Measurements from ENCODE around the gene CCDC157. TPM values are rescaled to one million over a fixed set of nuclear protein-coding genes. Genes with fewer than 3 reads are reported as not detected.

Gene CCDC157
- total RNA-seq, 4 donors from 2014 or later = 0.41 to 1.4 (median 1.1) TPM

DNA sequence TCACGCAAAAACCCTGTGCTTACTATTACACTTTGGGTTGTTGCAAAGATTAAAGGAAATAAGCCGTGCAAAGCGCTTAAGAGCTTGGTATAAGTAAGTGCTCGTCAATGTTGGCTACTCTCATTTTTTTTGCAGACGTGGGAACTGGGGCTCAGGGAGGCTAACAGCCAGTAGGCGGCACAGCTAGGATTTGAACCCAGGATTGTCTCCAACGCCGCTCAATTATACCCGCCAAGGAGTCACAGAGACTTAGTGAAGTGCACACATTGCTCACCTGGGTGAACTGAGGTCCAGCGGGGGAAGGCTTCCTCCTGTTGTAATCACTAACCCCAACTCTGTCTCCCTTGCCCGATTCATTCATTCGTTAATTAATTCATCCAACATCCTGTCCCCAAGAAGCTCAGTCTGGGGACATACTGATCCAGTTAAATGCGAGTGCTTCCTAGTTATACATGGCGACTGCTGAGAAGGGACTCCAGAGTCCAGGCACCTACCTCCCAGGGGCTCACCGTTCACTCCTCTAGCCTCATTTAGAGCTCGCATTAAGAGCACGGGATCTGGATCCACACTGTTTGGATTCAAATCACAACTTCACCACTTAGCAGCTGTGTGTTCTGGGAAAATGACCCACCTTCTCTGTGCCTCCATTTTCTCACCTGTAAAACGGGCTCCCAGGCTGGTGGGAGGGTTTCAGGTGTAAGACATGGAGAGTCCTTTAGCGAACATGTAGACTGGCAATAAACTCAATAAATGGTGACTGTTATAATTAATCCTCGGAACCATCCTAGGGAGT is 67.9 kb downstream of the CCDC157 start:
- in situ Hi-C loops (cut with MboI; ENCODE audit: low sequenced_read_pairs in 4 of 4) = no loop called here

DNA sequence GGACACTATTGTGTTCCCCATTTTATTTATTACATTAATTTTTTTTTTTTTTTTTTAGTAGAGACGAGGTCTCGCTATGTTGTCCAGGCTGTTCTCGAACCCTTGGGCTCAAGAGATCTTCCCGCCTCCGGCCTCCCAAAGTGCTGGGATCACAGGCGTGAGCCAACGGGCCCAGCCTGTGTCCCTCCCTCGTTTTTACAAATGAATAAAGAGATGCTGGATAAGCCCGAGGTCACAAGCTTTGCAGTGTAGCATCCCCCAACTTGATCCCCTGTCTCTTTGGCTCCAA is 68.5 kb downstream of the CCDC157 start:
- peaks cover 31 to 32% of the 10 kb centered on the region in 2 donors for H3K4me1 ChIP-seq
- no peaks in the 10 kb centered on the region for H3K27me3 ChIP-seq
- H3K36me3 ChIP-seq = no peaks in the 10 kb centered on the region
- intact Hi-C loops (cut with DNase I; ENCODE audit: low total_unique reads) (loop anchor here (10.0 kb wide), 1 partner anchor 270 kb away; the partner anchor contains the start of gene OSBP2), in situ Hi-C loops (cut with MboI; ENCODE audit: low sequenced_read_pairs in 4 of 4) (no loop called here)
- TF ChIP-seq POLR2A (IDR thresholded peaks at IDR 0.05) = no peak
- TF ChIP-seq, protein P1, sequence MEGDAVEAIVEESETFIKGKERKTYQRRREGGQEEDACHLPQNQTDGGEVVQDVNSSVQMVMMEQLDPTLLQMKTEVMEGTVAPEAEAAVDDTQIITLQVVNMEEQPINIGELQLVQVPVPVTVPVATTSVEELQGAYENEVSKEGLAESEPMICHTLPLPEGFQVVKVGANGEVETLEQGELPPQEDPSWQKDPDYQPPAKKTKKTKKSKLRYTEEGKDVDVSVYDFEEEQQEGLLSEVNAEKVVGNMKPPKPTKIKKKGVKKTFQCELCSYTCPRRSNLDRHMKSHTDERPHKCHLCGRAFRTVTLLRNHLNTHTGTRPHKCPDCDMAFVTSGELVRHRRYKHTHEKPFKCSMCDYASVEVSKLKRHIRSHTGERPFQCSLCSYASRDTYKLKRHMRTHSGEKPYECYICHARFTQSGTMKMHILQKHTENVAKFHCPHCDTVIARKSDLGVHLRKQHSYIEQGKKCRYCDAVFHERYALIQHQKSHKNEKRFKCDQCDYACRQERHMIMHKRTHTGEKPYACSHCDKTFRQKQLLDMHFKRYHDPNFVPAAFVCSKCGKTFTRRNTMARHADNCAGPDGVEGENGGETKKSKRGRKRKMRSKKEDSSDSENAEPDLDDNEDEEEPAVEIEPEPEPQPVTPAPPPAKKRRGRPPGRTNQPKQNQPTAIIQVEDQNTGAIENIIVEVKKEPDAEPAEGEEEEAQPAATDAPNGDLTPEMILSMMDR (IDR thresholded peaks at IDR 0.05 in 4 of 5, conservative IDR thresholded peaks at IDR 0.05 in 1 of 5) = no peak
- no peak for DNase-seq
- H3K9me3 ChIP-seq = no peaks in the 10 kb centered on the region
- no peak for ATAC-seq
- H3K27ac ChIP-seq = peak overlapping the region; percentile 43 to 99 (median 90)
- H3K4me3 ChIP-seq = peak overlapping the region; percentile 56 to 96 (median 68)

More for the DNA sequence above, 67.9 kb downstream of the CCDC157 start:
- no peak for DNase-seq
- intact Hi-C loops (cut with DNase I; ENCODE audit: low total_unique reads) = loop anchor here (1.0 to 10.0 kb wide), 5 partner anchors 68 to 1518 kb away; partner anchors contain the start of genes CASTOR1, EWSR1, OSBP2 and RHBDD3
- Histone ChIP-seq H3K27me3 (no peaks in the 10 kb centered on the region), H3K36me3 (peaks cover 0 to under 1% of the 10 kb centered on the region in 2 donors), H3K4me3 (peak overlapping the region; percentile 60 to 96 (median 78)), H3K9me3 (no peaks in the 10 kb centered on the region), H3K4me1 (peaks cover 31 to 32% of the 10 kb centered on the region in 2 donors), H3K27ac (peak overlapping the region; percentile 92 to 100 (median 99))
- ATAC-seq = no peak
- TF ChIP-seq POLR2A (IDR thresholded peaks at IDR 0.05) = no peak
- TF ChIP-seq, protein P1 (IDR thresholded peaks at IDR 0.05 in 4 of 5, conservative IDR thresholded peaks at IDR 0.05 in 1 of 5) = no peak

DNA sequence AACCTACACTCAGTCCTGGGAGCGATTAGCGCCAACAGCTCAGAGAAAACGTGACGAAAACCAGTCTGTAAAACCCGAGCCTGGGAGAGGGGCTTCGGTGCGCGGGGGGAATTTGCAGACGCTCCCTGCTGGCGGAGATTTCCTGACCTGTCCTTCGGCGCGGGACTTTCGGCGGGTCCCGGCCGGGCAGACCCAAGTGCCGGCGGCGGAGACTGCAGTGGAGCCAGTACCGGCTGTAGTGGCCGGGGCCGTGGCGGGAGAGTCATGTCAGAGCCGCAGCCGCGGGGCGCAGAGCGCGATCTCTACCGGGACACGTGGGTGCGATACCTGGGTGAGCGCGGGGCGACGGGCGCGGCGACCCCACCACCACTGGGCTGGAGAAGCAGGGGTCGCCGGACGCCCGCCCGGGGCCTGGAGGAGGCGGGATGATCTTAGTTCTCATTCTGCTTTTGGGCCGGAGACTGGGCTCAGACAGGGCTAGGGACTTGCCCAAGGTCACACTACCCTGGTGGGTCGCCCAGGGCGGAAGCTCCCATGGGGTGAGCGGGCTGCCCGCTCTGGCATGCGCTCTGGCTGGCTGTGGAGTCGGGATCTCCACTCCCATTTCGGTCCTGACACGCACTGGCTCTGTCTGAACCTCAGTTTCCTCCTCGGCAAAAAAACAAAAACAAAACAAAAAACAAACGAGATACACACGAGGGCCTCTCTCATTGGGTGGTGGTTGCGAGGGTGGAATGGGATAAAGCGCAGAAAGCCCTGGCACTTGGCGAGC is 69.0 kb downstream of the CCDC157 start, which contains the start of gene MTFP1:
TSS of gene MTFP1 (plus strand) at position 153 of the 772 bp plus-strand sequence. CDS start at position 265, 112 bp downstream.
- no peak for ATAC-seq
- intact Hi-C loops (cut with DNase I; ENCODE audit: low total_unique reads) = loop anchor here (1.0 to 10.0 kb wide), 2 partner anchors 35 to 269 kb away; partner anchors contain the start of gene OSBP2

More for the DNA sequence above, 69.0 kb downstream of the CCDC157 start, which contains the start of gene MTFP1:
- DNase-seq = peak; percentile 8 to 43
- Histone ChIP-seq H3K36me3 (no peaks in the 10 kb centered on the region), H3K4me3 (peak within 1 kb of the TSS; percentile 60 to 96 (median 78)), H3K27ac (peak within 1 kb of the TSS; percentile 92 to 100 (median 99)), H3K9me3 (no peaks in the 10 kb centered on the region), H3K4me1 (peaks cover 31 to 32% of the 10 kb centered on the region in 2 donors), H3K27me3 (no peaks in the 10 kb centered on the region)
- peak in 1 of 2 donors; percentile 28 for TF ChIP-seq POLR2A (IDR thresholded peaks at IDR 0.05)
- TF ChIP-seq, protein P1 (IDR thresholded peaks at IDR 0.05 in 4 of 5, conservative IDR thresholded peaks at IDR 0.05 in 1 of 5) = peak in 2 of 5 experiments; percentile 20 to 22
- in situ Hi-C loops (cut with MboI; ENCODE audit: low sequenced_read_pairs in 4 of 4) = no loop called here

Other genes with a start within 250 kb of the CCDC157 start
- not detected for gene LIF, start 110.2 kb upstream of the CCDC157 start, total RNA-seq
- gene OSM, start 90.2 kb upstream of the CCDC157 start, total RNA-seq = under 1 TPM in 1 of 4 donors, not detected in 3; 0.53 TPM
- 1 to 10 TPM; 3.5 to 6.5 (median 5.6) TPM for gene CASTOR1, start 67.5 kb upstream of the CCDC157 start, total RNA-seq
- gene TBC1D10A, start 30.1 kb upstream of the CCDC157 start, total RNA-seq = 1 to 10 TPM; 4.1 to 9.6 (median 6.2) TPM
- gene SF3A1, start 113 bp upstream of the CCDC157 start, total RNA-seq = 100 to 1,000 TPM in 2 of 4 donors, 10 to 100 TPM in 2; 36.0 to 145 (median 94.5) TPM
- gene RNF215, start 30.4 kb downstream of the CCDC157 start, total RNA-seq = 10 to 100 TPM in 1 of 4 donors, 1 to 10 TPM in 3; 4.7 to 11.2 (median 8.1) TPM
- gene SEC14L2, start 40.0 kb downstream of the CCDC157 start, total RNA-seq = 1 to 10 TPM; 3.0 to 5.1 (median 4.2) TPM
- gene MTFP1, start 68.8 kb downstream of the CCDC157 start, total RNA-seq = 10 to 100 TPM; 15.9 to 57.7 (median 44.5) TPM
- not detected for gene SEC14L3, start 115.0 kb downstream of the CCDC157 start, total RNA-seq
- gene SEC14L4, start 148.7 kb downstream of the CCDC157 start, total RNA-seq = under 1 TPM in 1 of 4 donors, not detected in 3; 0.11 TPM
- gene SEC14L6, start 189.7 kb downstream of the CCDC157 start, total RNA-seq = not detected
- 1 to 10 TPM in 2 of 4 donors, under 1 TPM in 2; 0.29 to 2.0 (median 1.2) TPM for gene GAL3ST1, start 217.7 kb downstream of the CCDC157 start, total RNA-seq
- gene PES1, start 234.9 kb downstream of the CCDC157 start, total RNA-seq = 10 to 100 TPM; 56.3 to 72.0 (median 65.8) TPM

All from gastrocnemius medialis (tissue), 4 donors.